Measurements from ENCODE around the gene PAF1. TPM values are rescaled to one million over a fixed set of nuclear protein-coding genes. Genes with fewer than 3 reads are reported as not detected.

Gene PAF1
- 10 to 100 TPM; 30.5 to 31.2 TPM for total RNA-seq
- long read RNA-seq, transcript PAF1-201 (14 exons, 2,066 nt) = major isoform, 68 of 80 reads
- long read RNA-seq, partial matches to known transcripts = 10 of 80 reads
- long read RNA-seq, other reads (novel, unspliced or antisense) = 2 of 80 reads

- DNase-seq = peak; percentile 95 to 99
- peak; percentile 95 for ATAC-seq
- intact Hi-C loops (cut with DNase I, micrococcal nuclease) = no loop called here
These were observed at the start of gene PAF1, which contains the start of gene MED29 for GRCh38 chr19:39390751-39391437. Gene PAF1 (minus strand): TSS chr19:39391106. CDS start chr19:39390864, 242 bp downstream. Gene MED29 (plus strand): TSS chr19:39391378. CDS start chr19:39391423, 45 bp downstream.

- intact Hi-C loops (cut with DNase I, micrococcal nuclease) = no loop called here
- no peak for ATAC-seq
- no peak for DNase-seq
These were observed 47.5 kb upstream of the PAF1 start for GRCh38 chr19:39438270-39438934.

GRCh38 chr19:39436350-39436716 lies 45.4 kb upstream of the PAF1 start:
- intact Hi-C loops (cut with DNase I, micrococcal nuclease) = no loop called here
- no peak for ATAC-seq
- DNase-seq = no peak

- DNase-seq = peak; percentile 99
- ATAC-seq = peak; percentile 97
- intact Hi-C loops (cut with DNase I, micrococcal nuclease) = no loop called here
These were observed 44.8 kb upstream of the PAF1 start, which contains the start of gene RPS16 for GRCh38 chr19:39435499-39436349. Gene RPS16 (minus strand): TSS chr19:39435949. CDS start chr19:39435895, 54 bp downstream.

- intact Hi-C loops (cut with DNase I, micrococcal nuclease) = no loop called here
- ATAC-seq (no peak), DNase-seq (no peak)
These were observed 43.5 kb upstream of the PAF1 start for GRCh38 chr19:39434123-39435076.

- intact Hi-C loops (cut with DNase I, micrococcal nuclease) = no loop called here
- no peak for DNase-seq
- no peak for ATAC-seq
These were observed 42.7 kb upstream of the PAF1 start for GRCh38 chr19:39433480-39434079.

GRCh38 chr19:39432677-39433025 lies 41.7 kb upstream of the PAF1 start:
- DNase-seq = no peak
- ATAC-seq = no peak
- intact Hi-C loops (cut with DNase I, micrococcal nuclease) = no loop called here

- intact Hi-C loops (cut with DNase I, micrococcal nuclease) = no loop called here
- ATAC-seq = peak; percentile 63
- no peak for DNase-seq
These were observed 40.0 kb upstream of the PAF1 start for GRCh38 chr19:39430675-39431593.

GRCh38 chr19:39428283-39429112 lies 37.6 kb upstream of the PAF1 start:
- ATAC-seq = no peak
- DNase-seq = no peak
- intact Hi-C loops (cut with DNase I, micrococcal nuclease) = no loop called here

GRCh38 chr19:39427707-39428106 lies 36.8 kb upstream of the PAF1 start:
- intact Hi-C loops (cut with DNase I, micrococcal nuclease) = no loop called here
- no peak for ATAC-seq
- DNase-seq = no peak

- ATAC-seq (no peak), DNase-seq (no peak)
- intact Hi-C loops (cut with DNase I, micrococcal nuclease) = no loop called here
These were observed 35.3 kb upstream of the PAF1 start for GRCh38 chr19:39426170-39426569.

- intact Hi-C loops (cut with DNase I, micrococcal nuclease) = no loop called here
- DNase-seq (no peak), ATAC-seq (no peak)
These were observed 34.8 kb upstream of the PAF1 start for GRCh38 chr19:39425744-39426143.

- intact Hi-C loops (cut with DNase I, micrococcal nuclease) = no loop called here
- ATAC-seq (no peak), DNase-seq (no peak)
These were observed 34.0 kb upstream of the PAF1 start for GRCh38 chr19:39424934-39425333.

- intact Hi-C loops (cut with DNase I, micrococcal nuclease) = no loop called here
- DNase-seq = no peak
- ATAC-seq = no peak
These were observed 32.6 kb upstream of the PAF1 start for GRCh38 chr19:39423258-39424086.

- intact Hi-C loops (cut with DNase I, micrococcal nuclease) = no loop called here
- ATAC-seq (no peak), DNase-seq (no peak)
These were observed 31.1 kb upstream of the PAF1 start for GRCh38 chr19:39422020-39422419.
